ENCODE data around the gene GPR162. TPM values are rescaled to one million over a fixed set of nuclear protein-coding genes. Genes with fewer than 3 reads are reported as not detected.

The GPR162 gene
- polyA plus RNA-seq, 1 donor = 16.8 TPM

GRCh38 chr12:6836851-6837250 is 15.2 kb downstream of the GPR162 start:
- DNase-seq (ENCODE audit: low read depth) = no peak

GRCh38 chr12:6837370-6838060 is 15.9 kb downstream of the GPR162 start:
- DNase-seq (ENCODE audit: low read depth) = no peak

- DNase-seq (ENCODE audit: low read depth) = no peak
Measured at GRCh38 chr12:6838854-6839253, 17.2 kb downstream of the GPR162 start.

GRCh38 chr12:6839482-6840201 is 18.0 kb downstream of the GPR162 start:
- DNase-seq (ENCODE audit: low read depth) = no peak

- no peak for DNase-seq (ENCODE audit: low read depth)
Measured at GRCh38 chr12:6840330-6840729, 18.7 kb downstream of the GPR162 start.

- DNase-seq (ENCODE audit: low read depth) = no peak
Measured at GRCh38 chr12:6840761-6841515, 19.3 kb downstream of the GPR162 start, which contains the start of gene GNB3. Gene GNB3, plus strand, starts transcription at chr12:6840925. Its CDS starts 363 bp downstream, at chr12:6841288.

GRCh38 chr12:6842075-6842474 is 20.5 kb downstream of the GPR162 start:
- DNase-seq (ENCODE audit: low read depth) = no peak

- DNase-seq (ENCODE audit: low read depth) = no peak
Measured at GRCh38 chr12:6843118-6843902, 21.7 kb downstream of the GPR162 start.

- no peak for DNase-seq (ENCODE audit: low read depth)
Measured at GRCh38 chr12:6845395-6845794, 23.8 kb downstream of the GPR162 start.

- DNase-seq (ENCODE audit: low read depth) = no peak
Measured at GRCh38 chr12:6846316-6846869, 24.8 kb downstream of the GPR162 start.

GRCh38 chr12:6847676-6848075 is 26.1 kb downstream of the GPR162 start:
- no peak for DNase-seq (ENCODE audit: low read depth)

- DNase-seq (ENCODE audit: low read depth) = no peak
Measured at GRCh38 chr12:6849427-6849826, 27.8 kb downstream of the GPR162 start.

GRCh38 chr12:6849976-6850560 is 28.4 kb downstream of the GPR162 start:
- no peak for DNase-seq (ENCODE audit: low read depth)

GRCh38 chr12:6850796-6851152 is 29.2 kb downstream of the GPR162 start:
- DNase-seq (ENCODE audit: low read depth) = no peak

- peak; percentile 95 for DNase-seq (ENCODE audit: low read depth)
Measured at GRCh38 chr12:6851153-6851920, 29.7 kb downstream of the GPR162 start, which contains the start of gene CDCA3. Gene CDCA3, minus strand, starts transcription at chr12:6851286. Its CDS starts 334 bp downstream, at chr12:6850952.

GRCh38 chr12:6851921-6852650 is 30.5 kb downstream of the GPR162 start, which contains the start of gene USP5:
Gene USP5, plus strand, starts transcription at chr12:6852150. Its CDS starts 30 bp downstream, at chr12:6852180.
- DNase-seq (ENCODE audit: low read depth) = peak; percentile 99

- DNase-seq (ENCODE audit: low read depth) = no peak
Measured at GRCh38 chr12:6852651-6853354, 31.2 kb downstream of the GPR162 start.

- no peak for DNase-seq (ENCODE audit: low read depth)
Measured at GRCh38 chr12:6853626-6854025, 32.0 kb downstream of the GPR162 start.

- no peak for DNase-seq (ENCODE audit: low read depth)
Measured at GRCh38 chr12:6854036-6854435, 32.4 kb downstream of the GPR162 start.
